Nephron progenitor cell (in vitro differentiated cells): ENCODE measurements around the gene MLLT11.

ENCODE experiments used
- DNase-seq: peaks from one replicate; pipeline ENCODE4 v3.0.0; 2021
- H3K27ac Mint-ChIP-seq: 2 replicates; pipeline ENCODE4 v1.8.0; 2021; ENCODE audit warnings: mild to moderate bottlenecking, moderate library complexity, mixed read lengths
- H3K27me3 Mint-ChIP-seq: 2 replicates; pipeline ENCODE4 v1.8.0; 2021; ENCODE audit warnings: mild to moderate bottlenecking, low read depth, mixed read lengths; ENCODE audit not compliant: poor library complexity
- H3K36me3 Mint-ChIP-seq: 2 replicates; pipeline ENCODE4 v1.8.0; 2021; ENCODE audit warnings: low read depth, mixed read lengths
- H3K4me1 Mint-ChIP-seq: 2 replicates; pipeline ENCODE4 v1.8.0; 2021; ENCODE audit warnings: mixed read lengths
- H3K4me3 Mint-ChIP-seq: 2 replicates; pipeline ENCODE4 v1.8.0; 2021; ENCODE audit warnings: mild to moderate bottlenecking, moderate library complexity, mixed read lengths
- H3K9me3 Mint-ChIP-seq: 2 replicates; pipeline ENCODE4 v1.8.0; 2021; ENCODE audit warnings: mild to moderate bottlenecking, moderate library complexity, mixed read lengths
- TF ChIP-seq, protein P1 (sequence below): fragments of 200-600 bp; sonication (generic); IDR thresholded peaks from 2 replicates; pipeline ENCODE4 v1.5.0; 2021; ENCODE audit warnings: antibody characterized with exemption

MLLT11 gene

DNA sequence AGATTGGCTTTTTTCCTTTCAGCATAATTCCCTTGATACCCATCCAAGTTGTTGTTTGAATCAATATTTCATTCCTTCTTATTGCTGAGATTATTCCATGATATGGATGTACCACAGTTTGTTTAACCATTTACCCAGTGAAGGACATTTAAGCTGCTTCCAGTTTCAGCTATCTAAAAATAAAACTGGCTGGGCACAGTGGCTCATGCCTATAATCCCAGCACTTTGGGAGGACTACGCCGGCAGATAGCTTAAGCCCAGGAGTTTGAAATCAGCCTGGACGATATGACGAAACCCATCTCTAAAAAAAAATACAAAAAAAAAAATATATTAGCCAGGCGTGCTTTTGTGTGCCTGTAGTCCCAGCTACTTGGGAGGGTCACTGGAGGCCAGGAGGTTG lies 53.7 kb downstream of the MLLT11 start:
- H3K4me3 Mint-ChIP-seq: no peak overlapping the region
- TF ChIP-seq, protein P1, sequence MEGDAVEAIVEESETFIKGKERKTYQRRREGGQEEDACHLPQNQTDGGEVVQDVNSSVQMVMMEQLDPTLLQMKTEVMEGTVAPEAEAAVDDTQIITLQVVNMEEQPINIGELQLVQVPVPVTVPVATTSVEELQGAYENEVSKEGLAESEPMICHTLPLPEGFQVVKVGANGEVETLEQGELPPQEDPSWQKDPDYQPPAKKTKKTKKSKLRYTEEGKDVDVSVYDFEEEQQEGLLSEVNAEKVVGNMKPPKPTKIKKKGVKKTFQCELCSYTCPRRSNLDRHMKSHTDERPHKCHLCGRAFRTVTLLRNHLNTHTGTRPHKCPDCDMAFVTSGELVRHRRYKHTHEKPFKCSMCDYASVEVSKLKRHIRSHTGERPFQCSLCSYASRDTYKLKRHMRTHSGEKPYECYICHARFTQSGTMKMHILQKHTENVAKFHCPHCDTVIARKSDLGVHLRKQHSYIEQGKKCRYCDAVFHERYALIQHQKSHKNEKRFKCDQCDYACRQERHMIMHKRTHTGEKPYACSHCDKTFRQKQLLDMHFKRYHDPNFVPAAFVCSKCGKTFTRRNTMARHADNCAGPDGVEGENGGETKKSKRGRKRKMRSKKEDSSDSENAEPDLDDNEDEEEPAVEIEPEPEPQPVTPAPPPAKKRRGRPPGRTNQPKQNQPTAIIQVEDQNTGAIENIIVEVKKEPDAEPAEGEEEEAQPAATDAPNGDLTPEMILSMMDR: no peak
- H3K27ac Mint-ChIP-seq: no peak overlapping the region
- peaks cover 5% of the 10 kb centered on the region for H3K36me3 Mint-ChIP-seq
- H3K27me3 Mint-ChIP-seq: peaks cover 4% of the 10 kb centered on the region
- no peak for DNase-seq
- no peaks in the 10 kb centered on the region for H3K9me3 Mint-ChIP-seq
- H3K4me1 Mint-ChIP-seq: no peaks in the 10 kb centered on the region
